HG02623 (cell line): ENCODE data around the gene MAN2B1.
"Not testable (repeated sequence)": the region's sequence is repeated elsewhere in the genome, so short reads cannot be mapped to it uniquely, and the experiment has no call there.

Experiments used
- ATAC-seq: cut with Tn5 transposase; IDR thresholded peaks from one replicate; pipeline ENCODE4 v1.9.1; 2021; ENCODE audit warnings: moderate library complexity; ENCODE audit not compliant: unreplicated experiment

Gene MAN2B1

GRCh38 chr19:12666265-12667048 lies at the start of gene MAN2B1, which contains the start of gene WDR83:
Gene MAN2B1, minus strand, starts transcription at chr19:12666742. Its CDS starts 41 bp downstream, at chr19:12666701.
Gene WDR83, plus strand, starts transcription at chr19:12666807. Its CDS starts 2,984 bp downstream, at chr19:12669791.
- ATAC-seq, result peak; percentile 45

GRCh38 chr19:12715929-12716328 lies 49.4 kb upstream of the MAN2B1 start:
- no peak for ATAC-seq

- no peak for ATAC-seq
These were observed 48.6 kb upstream of the MAN2B1 start for GRCh38 chr19:12715102-12715501.

GRCh38 chr19:12713304-12713703 lies 46.8 kb upstream of the MAN2B1 start:
- not testable (repeated sequence) for ATAC-seq

- not testable (repeated sequence) for ATAC-seq
These were observed 45.5 kb upstream of the MAN2B1 start for GRCh38 chr19:12712077-12712476.

GRCh38 chr19:12711187-12711586 lies 44.6 kb upstream of the MAN2B1 start:
- no peak for ATAC-seq

GRCh38 chr19:12708641-12709040 lies 42.1 kb upstream of the MAN2B1 start:
- ATAC-seq, result no peak

- ATAC-seq, result no peak
These were observed 39.8 kb upstream of the MAN2B1 start for GRCh38 chr19:12706332-12706718.

- no peak for ATAC-seq
These were observed 39.3 kb upstream of the MAN2B1 start for GRCh38 chr19:12705654-12706331.

- ATAC-seq, result no peak
These were observed 38.6 kb upstream of the MAN2B1 start for GRCh38 chr19:12705169-12705568.

GRCh38 chr19:12703046-12703445 lies 36.5 kb upstream of the MAN2B1 start:
- no peak for ATAC-seq

GRCh38 chr19:12701596-12702282 lies 35.2 kb upstream of the MAN2B1 start:
- ATAC-seq, result no peak

- ATAC-seq, result no peak
These were observed 31.6 kb upstream of the MAN2B1 start for GRCh38 chr19:12698138-12698537.

- not testable (repeated sequence) for ATAC-seq
These were observed 30.9 kb upstream of the MAN2B1 start for GRCh38 chr19:12697425-12697824.

GRCh38 chr19:12696366-12697335 lies 30.1 kb upstream of the MAN2B1 start, which contains the start of gene FBXW9:
Gene FBXW9, minus strand, starts transcription at chr19:12696631. Its CDS starts 50 bp downstream, at chr19:12696581.
- ATAC-seq, result peak; percentile 57

GRCh38 chr19:12695997-12696365 lies 29.4 kb upstream of the MAN2B1 start:
- peak; percentile 30 for ATAC-seq

GRCh38 chr19:12695514-12695913 lies 29.0 kb upstream of the MAN2B1 start:
- no peak for ATAC-seq

- ATAC-seq, result no peak
These were observed 28.6 kb upstream of the MAN2B1 start for GRCh38 chr19:12695096-12695495.

GRCh38 chr19:12694641-12695040 lies 28.1 kb upstream of the MAN2B1 start:
- ATAC-seq, result no peak

- ATAC-seq, result no peak
These were observed 26.4 kb upstream of the MAN2B1 start for GRCh38 chr19:12692960-12693359.
